Endothelial cell of umbilical vein (primary cell): Measurements from ENCODE around the gene TAF3. TPM values are rescaled to one million over a fixed set of nuclear protein-coding genes. Genes with fewer than 3 reads are reported as not detected.

Experiments used
- BruUV-seq: library from RNA; stranded (reverse); fragments of 400-500 nt; replicated peaks from 2 replicates; lab custom pipeline; 2021; lab: Mats Ljungman, UMichigan
- CTCF ChIA-PET: fragments of 300-600, 350-600 bp; sonication (Branson Sonifier 250); formaldehyde crosslinking; loops from one replicate; lab custom pipeline; 2021; ENCODE audit warnings: antibody characterized with exemption, inconsistent platforms; lab: Charles Lee
- POLR2A ChIA-PET: fragments of 300-600, 350-600 bp; sonication (Branson Sonifier 250); formaldehyde crosslinking; loops from one replicate; lab custom pipeline; 2021; ENCODE audit warnings: antibody characterized with exemption, inconsistent platforms; lab: Charles Lee
- DNase-seq: peaks from one replicate; pipeline ENCODE4 v3.0.0-alpha.2; 2011; ENCODE audit warnings: low read depth, low spot score
- FAIRE-seq: peaks from 2 replicates; lab custom pipeline; 2011; peaks lifted over from hg19 to GRCh38; lab: Jason Lieb, UNC
- H2AFZ ChIP-seq: 2 replicates; pipeline ENCODE4 v1.6.0; 2012; ENCODE audit warnings: low read depth, low read length, control low read depth, inconsistent platforms
- H3K27ac ChIP-seq: 2 replicates; pipeline ENCODE4 v1.5.1; 2011; ENCODE audit warnings: low read depth, mild to moderate bottlenecking, control low read depth, low read length, moderate library complexity; ENCODE audit not compliant: insufficient read depth
- H3K27me3 ChIP-seq, 2 experiments: 2 replicates each; pipeline versions ENCODE4 v1.6.0 to v1.6.1; 2011; ENCODE audit warnings: low read length in 2 of 2, mixed read lengths in 1 of 2; ENCODE audit not compliant: control insufficient read depth in 2 of 2, insufficient read depth in 2 of 2
- H3K36me3 ChIP-seq, 2 experiments: 2 replicates in 1 of 2; 3 replicates in 1 of 2; pipeline ENCODE4 v1.5.1; 2011; ENCODE audit warnings: low read length in 2 of 2, mild to moderate bottlenecking in 1 of 2, moderate library complexity in 1 of 2; ENCODE audit not compliant: control insufficient read depth in 2 of 2, insufficient read depth in 2 of 2; ENCODE audit errors: extremely low read depth in 1 of 2
- H3K4me1 ChIP-seq: 3 replicates; pipeline ENCODE4 v1.5.1; 2011; ENCODE audit warnings: mild to moderate bottlenecking, low read length; ENCODE audit not compliant: control insufficient read depth, insufficient read depth; ENCODE audit errors: extremely low read depth
- H3K4me2 ChIP-seq: 2 replicates; pipeline ENCODE4 v1.6.1; 2011; ENCODE audit warnings: low read length, control low read depth, mixed read lengths; ENCODE audit not compliant: insufficient read depth
- H3K4me3 ChIP-seq, 3 experiments: fragments of 200-600 bp in 1 of 3; sonication (generic), shearing (Covaris generic) in 1 of 3; replicated peaks in 1 of 3; 2 replicates each; pipeline ENCODE4 v1.5.1; 2011 to 2016; ENCODE audit warnings: control low read depth in 3 of 3, low read length in 3 of 3, mild to moderate bottlenecking in 2 of 3, inconsistent platforms in 1 of 3, low read depth in 1 of 3, moderate library complexity in 1 of 3; ENCODE audit not compliant: insufficient read depth in 1 of 3
- H3K79me2 ChIP-seq: 2 replicates; pipeline ENCODE4 v1.6.0; 2012; ENCODE audit warnings: low read length, inconsistent platforms; ENCODE audit not compliant: control insufficient read depth, insufficient read depth
- H3K9ac ChIP-seq: replicated peaks from 2 replicates; pipeline ENCODE3; 2011; ENCODE audit warnings: low read length, control low read depth; ENCODE audit not compliant: insufficient read depth; ENCODE audit errors: extremely low read depth
- H3K9me1 ChIP-seq: replicated peaks from 3 replicates; pipeline ENCODE4 v1.6.0; 2011; ENCODE audit warnings: mild to moderate bottlenecking, low read length; ENCODE audit not compliant: control insufficient read depth, insufficient read depth; ENCODE audit errors: extremely low read depth
- H3K9me3 ChIP-seq: replicated peaks from 2 replicates; pipeline ENCODE4 v1.5.1; 2012; ENCODE audit warnings: low read length, inconsistent platforms; ENCODE audit not compliant: control insufficient read depth, insufficient read depth
- H4K20me1 ChIP-seq: replicated peaks from 2 replicates; pipeline ENCODE3; 2011; ENCODE audit warnings: mild to moderate bottlenecking, low read length; ENCODE audit not compliant: control insufficient read depth, insufficient read depth; ENCODE audit errors: extremely low read depth
- EZH2 ChIP-seq: IDR thresholded peaks from 2 replicates; pipeline ENCODE4 v1.6.1; 2012; ENCODE audit warnings: borderline replicate concordance, low read depth, mild to moderate bottlenecking, moderate library complexity, low read length, inconsistent platforms; ENCODE audit not compliant: severe bottlenecking
- FOS ChIP-seq: IDR thresholded peaks from 2 replicates; pipeline ENCODE4 v1.6.1; 2011; ENCODE audit warnings: mild to moderate bottlenecking, low read length, moderate library complexity, borderline replicate concordance; ENCODE audit not compliant: insufficient read depth
- GATA2 ChIP-seq: IDR thresholded peaks from 2 replicates; pipeline ENCODE4 v1.7.0; 2011; ENCODE audit warnings: low read depth, mild to moderate bottlenecking, moderate library complexity, mixed read lengths, low read length; ENCODE audit not compliant: insufficient read length, insufficient read depth
- JUN ChIP-seq: IDR thresholded peaks from 2 replicates; pipeline ENCODE4 v1.6.1; 2011; ENCODE audit warnings: borderline replicate concordance, low read depth; ENCODE audit not compliant: insufficient read length, insufficient read depth
- MAX ChIP-seq: IDR thresholded peaks from 2 replicates; pipeline ENCODE4 v1.6.1; 2011; ENCODE audit not compliant: insufficient read depth, insufficient read length
- MYC ChIP-seq: IDR thresholded peaks from one replicate; pipeline ENCODE4 v1.6.1; 2011; ENCODE audit warnings: mild to moderate bottlenecking, low read depth, low read length
- POLR2A ChIP-seq: IDR thresholded peaks from 2 replicates; pipeline ENCODE4 v1.6.1; 2012; ENCODE audit warnings: low read depth, mild to moderate bottlenecking, control low read depth, low read length
- POLR2AphosphoS5 ChIP-seq: IDR thresholded peaks from 2 replicates; pipeline ENCODE4 v1.6.1; 2012; ENCODE audit warnings: low read depth, mild to moderate bottlenecking, control low read depth, low read length, moderate library complexity; ENCODE audit not compliant: insufficient read depth
- dilution Hi-C: fragments of 300-500 bp; cut with MboI; formaldehyde crosslinking; loops from one replicate; pipeline ENCODE4 v1.15.0; 2019; ENCODE audit warnings: low sequenced_read_pairs; ENCODE audit not compliant: extremely low pct_ligation_motif_present
- intact Hi-C: fragments of 100-400 bp; cut with micrococcal nuclease; formaldehyde crosslinking; loops from one replicate; pipeline ENCODE4 v1.10.0; 2022
- polyA plus RNA-seq, 4 experiments: library from polyadenylated mRNA; depleted of rRNA in 3 of 4; stranded (reverse) in 3 of 4; unstranded in 1 of 4; fragments of >200 nt; gene quantifications; 2 replicates each; pipeline versions ENCODE4 v1.2.1 to v1.2.3, GENCODE V29; 2011 to 2012; ENCODE audit warnings: missing spikeins in 1 of 4
- total RNA-seq: library from RNA; stranded (reverse); gene quantifications from 2 replicates; pipeline ENCODE4 v1.2.3, GENCODE V29; 2021
- TF ChIP-seq, protein P1 (sequence below), 2 donors: IDR thresholded peaks; 1 replicate in 1 of 2; 2 replicates in 1 of 2; pipeline ENCODE4 v1.5.1; 2011; ENCODE audit warnings: low read length in 2 of 2, mild to moderate bottlenecking in 2 of 2, moderate library complexity in 2 of 2, control low read depth in 1 of 2, inconsistent platforms in 1 of 2, low read depth in 1 of 2; ENCODE audit not compliant: insufficient read depth in 1 of 2; ENCODE audit errors: extremely low read depth in 1 of 2

TAF3 gene
- total and polyA plus RNA-seq, 2 donors (not counting 3 experiments of a cell fraction or from before 2014, with no cell fraction given) = 2.4 to 10.5 TPM

GRCh38 chr10:7861509-7862120, 43.3 kb downstream of the TAF3 start:
- no peak for FAIRE-seq

GRCh38 chr10:7862121-7862514, 43.8 kb downstream of the TAF3 start:
- H3K4me2 ChIP-seq = no peak overlapping the region
- no peak overlapping the region for H3K4me3 ChIP-seq
- ChIA-PET POLR2A (no interaction called here), CTCF (no interaction called here)
- no peaks in the 10 kb centered on the region for H3K36me3 ChIP-seq
- H3K27ac ChIP-seq = no peak overlapping the region
- no TSS peak for BruUV-seq
- H3K27me3 ChIP-seq = no peaks in the 10 kb centered on the region
- no peaks in the 10 kb centered on the region for H3K4me1 ChIP-seq
- H3K79me2 ChIP-seq = peaks cover 13% of the 10 kb centered on the region
- dilution Hi-C loops (no loop called here), intact Hi-C loops (no loop called here)
- DNase-seq = no peak
- H2AFZ ChIP-seq = no peak overlapping the region
- H4K20me1 ChIP-seq = no peaks in the 10 kb centered on the region
- no peaks in the 10 kb centered on the region for H3K9me3 ChIP-seq
- FAIRE-seq = no peak
- H3K9ac ChIP-seq = no peak overlapping the region
- TF ChIP-seq EZH2 (no peak), MAX (no peak), FOS (no peak), POLR2AphosphoS5 (no peak), JUN (no peak), MYC (no peak), POLR2A (no peak), GATA2 (no peak)
- TF ChIP-seq, protein P1, sequence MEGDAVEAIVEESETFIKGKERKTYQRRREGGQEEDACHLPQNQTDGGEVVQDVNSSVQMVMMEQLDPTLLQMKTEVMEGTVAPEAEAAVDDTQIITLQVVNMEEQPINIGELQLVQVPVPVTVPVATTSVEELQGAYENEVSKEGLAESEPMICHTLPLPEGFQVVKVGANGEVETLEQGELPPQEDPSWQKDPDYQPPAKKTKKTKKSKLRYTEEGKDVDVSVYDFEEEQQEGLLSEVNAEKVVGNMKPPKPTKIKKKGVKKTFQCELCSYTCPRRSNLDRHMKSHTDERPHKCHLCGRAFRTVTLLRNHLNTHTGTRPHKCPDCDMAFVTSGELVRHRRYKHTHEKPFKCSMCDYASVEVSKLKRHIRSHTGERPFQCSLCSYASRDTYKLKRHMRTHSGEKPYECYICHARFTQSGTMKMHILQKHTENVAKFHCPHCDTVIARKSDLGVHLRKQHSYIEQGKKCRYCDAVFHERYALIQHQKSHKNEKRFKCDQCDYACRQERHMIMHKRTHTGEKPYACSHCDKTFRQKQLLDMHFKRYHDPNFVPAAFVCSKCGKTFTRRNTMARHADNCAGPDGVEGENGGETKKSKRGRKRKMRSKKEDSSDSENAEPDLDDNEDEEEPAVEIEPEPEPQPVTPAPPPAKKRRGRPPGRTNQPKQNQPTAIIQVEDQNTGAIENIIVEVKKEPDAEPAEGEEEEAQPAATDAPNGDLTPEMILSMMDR (IDR thresholded peaks at IDR 0.05; ENCODE audit: extremely low read depth in 1 of 2, insufficient read depth in 1 of 2, low read depth in 1 of 2, low read length in 2 of 2) = no peak
- no peaks in the 10 kb centered on the region for H3K9me1 ChIP-seq

More at GRCh38 chr10:7861509-7862120, 43.3 kb downstream of the TAF3 start:
- H3K4me1 ChIP-seq = no peaks in the 10 kb centered on the region
- ChIA-PET POLR2A (no interaction called here), CTCF (interaction anchor here (1.4 kb wide), 1 partner anchor 1347 kb away, joined by 4 read pairs; no protein-coding TSS in a partner anchor)
- dilution Hi-C loops (no loop called here), intact Hi-C loops (no loop called here)
- no peaks in the 10 kb centered on the region for H3K9me1 ChIP-seq
- no peak overlapping the region for H2AFZ ChIP-seq
- H3K4me2 ChIP-seq = no peak overlapping the region
- no peaks in the 10 kb centered on the region for H3K9me3 ChIP-seq
- DNase-seq = no peak
- BruUV-seq = no TSS peak
- no peaks in the 10 kb centered on the region for H3K36me3 ChIP-seq
- H3K9ac ChIP-seq = no peak overlapping the region
- no peak overlapping the region for H3K4me3 ChIP-seq
- H3K79me2 ChIP-seq = peaks cover 13% of the 10 kb centered on the region
- H4K20me1 ChIP-seq = no peaks in the 10 kb centered on the region
- no peak overlapping the region for H3K27ac ChIP-seq
- TF ChIP-seq GATA2 (no peak), MYC (no peak)
- TF ChIP-seq, protein P1 (IDR thresholded peaks at IDR 0.05; ENCODE audit: extremely low read depth in 1 of 2, insufficient read depth in 1 of 2, low read depth in 1 of 2, low read length in 2 of 2) = no peak
- H3K27me3 ChIP-seq = no peaks in the 10 kb centered on the region
